HEK293 (cell line): ENCODE data around the gene NKAIN4.

Experiments
- CTCF ChIA-PET: fragments of 350-600 bp; formaldehyde crosslinking; extraction: SDS; loops from one replicate; lab custom pipeline; 2021; ENCODE audit warnings: antibody characterized with exemption; lab: Yijun Ruan, JAX
- POLR2A ChIA-PET: fragments of 300-600 bp; formaldehyde crosslinking; extraction: SDS; loops from one replicate; lab custom pipeline; 2020; ENCODE audit warnings: antibody characterized with exemption, inconsistent platforms; lab: Yijun Ruan, JAX
- H3K27ac ChIP-seq: fragments of 200-500 bp; sonication (Bioruptor generic); 2 replicates; pipeline ENCODE4 v1.5.1; 2014; ENCODE audit warnings: low read depth, low read length, control low read depth, inconsistent platforms; ENCODE audit errors: extremely low read depth
- H3K36me3 ChIP-seq, 2 experiments: fragments of 200-500 bp in 1 of 2; sonication (Bioruptor generic) in 1 of 2; 1 replicate in 1 of 2; 2 replicates in 1 of 2; pipeline ENCODE4 v1.5.1; 2014 to 2017; ENCODE audit warnings: inconsistent platforms in 2 of 2, low read length in 2 of 2; ENCODE audit not compliant: control insufficient read depth in 2 of 2, insufficient read depth in 1 of 2
- H3K4me1 ChIP-seq: fragments of 200-500 bp; sonication (Bioruptor generic); 2 replicates; pipeline ENCODE4 v1.5.1; 2014; ENCODE audit warnings: mild to moderate bottlenecking, low read length, inconsistent platforms; ENCODE audit not compliant: control insufficient read depth, insufficient read depth
- H3K4me3 ChIP-seq: 2 replicates; pipeline ENCODE4 v1.5.1; 2011; ENCODE audit warnings: low read depth, mild to moderate bottlenecking, control low read depth, low read length, moderate library complexity
- H3K9me3 ChIP-seq: fragments of 200-500 bp; sonication (Bioruptor generic); 2 replicates; pipeline ENCODE4 v1.5.1; 2014; ENCODE audit warnings: low read depth, low read length, inconsistent platforms; ENCODE audit not compliant: control insufficient read depth, insufficient read depth
- BCL11A ChIP-seq: fragments of 450-650 bp; formaldehyde crosslinking; IDR thresholded peaks from 2 replicates; pipeline ENCODE4 v1.5.1; 2016; ENCODE audit warnings: low read depth, missing biosample characterization, missing genetic modification characterization
- CTCF ChIP-seq: fragments of 450-650 bp; formaldehyde crosslinking; IDR thresholded peaks from 2 replicates; pipeline ENCODE4 v1.5.1; 2016; ENCODE audit warnings: missing biosample characterization, missing genetic modification characterization
- HOXC10 ChIP-seq: sonication (generic); formaldehyde crosslinking; IDR thresholded peaks from 2 replicates; pipeline ENCODE4 v1.8.1; 2023; ENCODE audit warnings: mild to moderate bottlenecking, missing genetic modification reagents
- MEIS1 ChIP-seq: sonication (generic); formaldehyde crosslinking; IDR thresholded peaks from 2 replicates; pipeline ENCODE4 v1.8.1; 2022; ENCODE audit warnings: missing genetic modification reagents, mild to moderate bottlenecking, borderline replicate concordance
- RBAK ChIP-seq: fragments of 450-650 bp; formaldehyde crosslinking; IDR thresholded peaks from 2 replicates; pipeline ENCODE4 v1.5.1; 2016; ENCODE audit warnings: missing biosample characterization, missing genetic modification characterization
- WT1 ChIP-seq: fragments of 450-650 bp; formaldehyde crosslinking; IDR thresholded peaks from 2 replicates; pipeline ENCODE4 v1.5.1; 2016; ENCODE audit warnings: missing biosample characterization, missing genetic modification characterization
- ZBTB44 ChIP-seq: fragments of 450-650 bp; IDR thresholded peaks from 2 replicates; pipeline ENCODE4 v1.5.1; 2018; ENCODE audit warnings: missing biosample characterization, mild to moderate bottlenecking, missing genetic modification characterization
- ZBTB48 ChIP-seq: fragments of 450-650 bp; formaldehyde crosslinking; IDR thresholded peaks from 2 replicates; pipeline ENCODE4 v1.5.1; 2016; ENCODE audit warnings: missing biosample characterization, missing genetic modification characterization
- ZFP37 ChIP-seq: fragments of 450-650 bp; formaldehyde crosslinking; IDR thresholded peaks from 2 replicates; pipeline ENCODE4 v1.5.1; 2016; ENCODE audit warnings: missing biosample characterization, missing genetic modification characterization
- ZNF10 ChIP-seq: fragments of 450-650 bp; formaldehyde crosslinking; IDR thresholded peaks from 2 replicates; pipeline ENCODE4 v1.5.1; 2017; ENCODE audit warnings: missing biosample characterization, missing genetic modification characterization
- ZNF121 ChIP-seq: fragments of 450-650 bp; formaldehyde crosslinking; IDR thresholded peaks from 2 replicates; pipeline ENCODE4 v1.5.1; 2016; ENCODE audit warnings: missing biosample characterization, missing genetic modification characterization
- ZNF202 ChIP-seq: fragments of 450-650 bp; formaldehyde crosslinking; IDR thresholded peaks from 2 replicates; pipeline ENCODE4 v1.5.1; 2016; ENCODE audit warnings: missing biosample characterization, missing genetic modification characterization, borderline replicate concordance
- ZNF416 ChIP-seq: fragments of 450-650 bp; formaldehyde crosslinking; IDR thresholded peaks from 2 replicates; pipeline ENCODE4 v1.5.1; 2016; ENCODE audit warnings: missing biosample characterization, missing genetic modification characterization
- ZNF571 ChIP-seq: fragments of 450-650 bp; formaldehyde crosslinking; IDR thresholded peaks from 2 replicates; pipeline ENCODE4 v1.5.0; 2017; ENCODE audit warnings: missing biosample characterization, missing genetic modification characterization
- ZNF654 ChIP-seq: fragments of 450-650 bp; formaldehyde crosslinking; IDR thresholded peaks from 2 replicates; pipeline ENCODE4 v1.5.1; 2016; ENCODE audit warnings: low read depth, missing biosample characterization, missing genetic modification characterization
- ZNF768 ChIP-seq: fragments of 450-650 bp; formaldehyde crosslinking; IDR thresholded peaks from 2 replicates; pipeline ENCODE4 v1.5.1; 2018; ENCODE audit warnings: missing biosample characterization, mild to moderate bottlenecking, missing genetic modification characterization
- ZNF777 ChIP-seq: fragments of 450-650 bp; formaldehyde crosslinking; IDR thresholded peaks from 2 replicates; pipeline ENCODE4 v1.5.1; 2017; ENCODE audit warnings: missing biosample characterization, missing genetic modification characterization, borderline replicate concordance
- TF ChIP-seq, protein P1 (sequence below): fragments of 450-650 bp; formaldehyde crosslinking; IDR thresholded peaks from 2 replicates; pipeline ENCODE4 v1.5.1; 2016; ENCODE audit warnings: missing biosample characterization, missing genetic modification characterization

The NKAIN4 gene

GRCh38 chr20:63224412-63225081 is 29.7 kb downstream of the NKAIN4 start (continued):
- TF ChIP-seq ZBTB44 (tag by site-specific recombination) (peak; percentile 73; the same call in 1 of the 2 replicates), RBAK (no peak), ZNF202 (no peak), ZBTB48 (tag by site-specific recombination) (peak; percentile 94)

GRCh38 chr20:63223826-63224207 is 30.4 kb downstream of the NKAIN4 start:
- no peak overlapping the region for H3K4me3 ChIP-seq

GRCh38 chr20:63223121-63223825 is 31.0 kb downstream of the NKAIN4 start:
- ChIA-PET CTCF (interaction anchor here (0.6 to 5.4 kb wide), 45 partner anchors 8 to 605 kb away, joined by 3 to 85 read pairs (median 6); partner anchors contain the start of genes ARFGAP1, BHLHE23, BIRC7 and COL20A1), POLR2A (interaction anchor here (0.5 to 3.6 kb wide), 6 partner anchors 8 to 67 kb away, joined by 3 to 26 read pairs (median 6); partner anchors contain the start of genes ARFGAP1 and YTHDF1)
- Histone ChIP-seq H3K36me3 (no peaks in the 10 kb centered on the region), H3K9me3 (no peaks in the 10 kb centered on the region), H3K4me1 (peaks cover 4% of the 10 kb centered on the region), H3K27ac (no peak overlapping the region), H3K4me3 (no peak overlapping the region)
- TF ChIP-seq ZNF768 (no peak), ZNF654 (tag by site-specific recombination) (peak; percentile 89), ZBTB48 (tag by site-specific recombination) (peak; percentile 40; the same call in 1 of the 2 replicates), CTCF (peak; percentile 61; the same call in 1 of the 2 replicates), ZNF416 (tag by site-specific recombination) (no peak), ZNF121 (no peak)
- TF ChIP-seq, protein P1, sequence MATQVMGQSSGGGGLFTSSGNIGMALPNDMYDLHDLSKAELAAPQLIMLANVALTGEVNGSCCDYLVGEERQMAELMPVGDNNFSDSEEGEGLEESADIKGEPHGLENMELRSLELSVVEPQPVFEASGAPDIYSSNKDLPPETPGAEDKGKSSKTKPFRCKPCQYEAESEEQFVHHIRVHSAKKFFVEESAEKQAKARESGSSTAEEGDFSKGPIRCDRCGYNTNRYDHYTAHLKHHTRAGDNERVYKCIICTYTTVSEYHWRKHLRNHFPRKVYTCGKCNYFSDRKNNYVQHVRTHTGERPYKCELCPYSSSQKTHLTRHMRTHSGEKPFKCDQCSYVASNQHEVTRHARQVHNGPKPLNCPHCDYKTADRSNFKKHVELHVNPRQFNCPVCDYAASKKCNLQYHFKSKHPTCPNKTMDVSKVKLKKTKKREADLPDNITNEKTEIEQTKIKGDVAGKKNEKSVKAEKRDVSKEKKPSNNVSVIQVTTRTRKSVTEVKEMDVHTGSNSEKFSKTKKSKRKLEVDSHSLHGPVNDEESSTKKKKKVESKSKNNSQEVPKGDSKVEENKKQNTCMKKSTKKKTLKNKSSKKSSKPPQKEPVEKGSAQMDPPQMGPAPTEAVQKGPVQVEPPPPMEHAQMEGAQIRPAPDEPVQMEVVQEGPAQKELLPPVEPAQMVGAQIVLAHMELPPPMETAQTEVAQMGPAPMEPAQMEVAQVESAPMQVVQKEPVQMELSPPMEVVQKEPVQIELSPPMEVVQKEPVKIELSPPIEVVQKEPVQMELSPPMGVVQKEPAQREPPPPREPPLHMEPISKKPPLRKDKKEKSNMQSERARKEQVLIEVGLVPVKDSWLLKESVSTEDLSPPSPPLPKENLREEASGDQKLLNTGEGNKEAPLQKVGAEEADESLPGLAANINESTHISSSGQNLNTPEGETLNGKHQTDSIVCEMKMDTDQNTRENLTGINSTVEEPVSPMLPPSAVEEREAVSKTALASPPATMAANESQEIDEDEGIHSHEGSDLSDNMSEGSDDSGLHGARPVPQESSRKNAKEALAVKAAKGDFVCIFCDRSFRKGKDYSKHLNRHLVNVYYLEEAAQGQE (tag by site-specific recombination), result peak; percentile 58

More at GRCh38 chr20:63223826-63224207, 30.4 kb downstream of the NKAIN4 start:
- CTCF ChIA-PET, result interaction anchor here (0.6 to 5.4 kb wide), 40 partner anchors 9 to 994 kb away, joined by 3 to 85 read pairs (median 6); partner anchors contain the start of genes ARFGAP1, BIRC7, COL20A1 and YTHDF1
- POLR2A ChIA-PET, result interaction anchor here (0.5 to 3.6 kb wide), 7 partner anchors 8 to 67 kb away, joined by 3 to 26 read pairs (median 6); partner anchors contain the start of genes ARFGAP1 and YTHDF1
- TF ChIP-seq ZNF777 (tag by site-specific recombination) (no peak), ZNF571 (no peak), ZFP37 (tag by site-specific recombination) (no peak), ZNF10 (tag by site-specific recombination) (no peak), HOXC10 (CRISPR knock-in tag) (no peak), BCL11A (tag by site-specific recombination) (no peak), MEIS1 (CRISPR knock-in tag) (no peak), WT1 (tag by site-specific recombination) (no peak)
- Histone ChIP-seq H3K27ac (no peak overlapping the region), H3K9me3 (no peaks in the 10 kb centered on the region), H3K4me1 (peaks cover 4% of the 10 kb centered on the region), H3K36me3 (no peaks in the 10 kb centered on the region)
